Spleen (tissue), 7 donors: Measurements from ENCODE around the gene CKAP2L.

Source experiments
- CTCF ChIP-seq, 11 experiments: fragments of 200-600 bp in 7 of 11; fragments of 450-650 bp in 4 of 11; sonication (generic) in 4 of 11; IDR thresholded peaks in 8 of 11; conservative IDR thresholded peaks in 3 of 11; 1 replicate in 7 of 11; 2 replicates in 4 of 11; pipeline versions ENCODE4 v1.4.0 to v1.8.0; 2016 to 2021; ENCODE audit warnings: antibody characterized with exemption in 11 of 11, inconsistent platforms in 4 of 11, mild to moderate bottlenecking in 1 of 11
- POLR2A ChIP-seq, 3 donors: fragments of 450-650 bp; IDR thresholded peaks; one replicate each; pipeline ENCODE4 v1.5.1; 2017; ENCODE audit warnings: antibody characterized with exemption in 3 of 3, mild to moderate bottlenecking in 1 of 3
- donor health status: DM: no; HTN: no; CAD: no; lungs with moderate emphysema.
- donor health status: DM: no; HTN: no; CAD: no.
- donor health status: DM: no; HTN: no; CAD: no.

GRCh38 chr2:112701052-112701451, 63.4 kb downstream of the CKAP2L start:
- no peak for TF ChIP-seq CTCF (IDR thresholded peaks at IDR 0.05 in 8 of 11, conservative IDR thresholded peaks at IDR 0.05 in 3 of 11)
- no peak for TF ChIP-seq POLR2A (IDR thresholded peaks at IDR 0.05)
